Stomach (tissue), 4 donors: ENCODE results near the gene HTR6.

Experiments
- CTCF ChIP-seq, 7 experiments: fragments of 450-650 bp in 4 of 7; fragments of 200-600 bp in 3 of 7; sonication (generic) in 3 of 7; IDR thresholded peaks; one replicate each; pipeline ENCODE4 v1.5.1; 2016 to 2019; ENCODE audit warnings: antibody characterized with exemption in 7 of 7, control low read depth in 2 of 7, mild to moderate bottlenecking in 1 of 7
- EP300 ChIP-seq: sonication (generic); formaldehyde crosslinking; IDR thresholded peaks from one replicate; pipeline ENCODE4 v1.6.1; 2017; ENCODE audit warnings: antibody characterized with exemption
- POLR2A ChIP-seq, 4 donors: fragments of 450-650 bp; IDR thresholded peaks; one replicate each; pipeline ENCODE4 v1.6.1; 2016; ENCODE audit warnings: antibody characterized with exemption in 4 of 4, control low read depth in 2 of 4, mild to moderate bottlenecking in 1 of 4, moderate library complexity in 1 of 4
- POLR2AphosphoS5 ChIP-seq, 3 donors: sonication (generic); formaldehyde crosslinking; IDR thresholded peaks; one replicate each; pipeline ENCODE4 v1.6.1; 2016; ENCODE audit warnings: antibody characterized with exemption in 3 of 3

- TF ChIP-seq CTCF (IDR thresholded peaks at IDR 0.05) (no peak), POLR2A (IDR thresholded peaks at IDR 0.05) (no peak), POLR2AphosphoS5 (IDR thresholded peaks at IDR 0.05) (no peak), EP300 (no peak)
These were observed at the start of gene HTR6 for GRCh38 chr1:19664453-19665185.
